Measurements from ENCODE around the gene MRPL19.
"Not testable (repeated sequence)": the region's sequence is repeated elsewhere in the genome, so short reads cannot be mapped to it uniquely, and the experiment has no call there.

MRPL19 gene

DNA sequence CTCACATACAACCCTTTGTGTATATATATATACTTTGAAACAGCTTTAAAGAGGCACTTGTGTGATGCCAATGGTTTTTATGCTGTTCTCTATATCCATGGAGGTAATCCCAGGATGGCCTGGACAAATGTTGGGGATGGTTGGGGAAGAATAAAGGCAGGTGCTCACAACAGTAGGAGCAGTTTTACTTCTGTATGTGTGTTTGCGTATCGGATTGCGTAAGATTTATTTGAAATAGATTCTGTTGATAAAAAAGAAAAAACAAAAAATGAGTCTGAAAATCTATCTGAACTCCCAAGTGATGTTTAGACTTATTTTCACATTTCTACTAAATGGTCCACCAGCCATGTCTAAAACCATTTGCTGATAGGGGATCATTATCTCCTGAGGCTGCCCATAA is 29.3 kb downstream of the MRPL19 start:
- no peak for DNase-seq

DNA sequence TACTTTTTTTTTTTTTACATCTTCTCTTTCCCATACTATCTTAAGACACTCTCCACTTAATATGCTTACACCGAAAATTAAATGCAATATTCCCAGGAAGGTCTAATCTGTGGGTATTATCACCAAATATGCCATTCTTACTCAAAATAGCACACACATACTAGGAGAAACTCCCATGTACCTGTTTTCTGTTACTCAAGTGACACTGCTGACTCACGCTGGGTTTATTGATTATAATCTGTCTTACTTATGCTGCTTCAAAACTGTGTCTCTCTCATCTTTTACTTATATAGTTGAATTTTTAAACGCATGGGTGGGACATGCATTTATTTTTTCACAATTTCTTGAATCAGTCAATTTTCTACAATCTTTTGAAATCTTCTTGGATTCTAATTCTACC is 29.9 kb downstream of the MRPL19 start:
- DNase-seq, result no peak

GRCh38 chr2:75679556-75679955 is 33.0 kb downstream of the MRPL19 start:
- no peak for DNase-seq

DNA sequence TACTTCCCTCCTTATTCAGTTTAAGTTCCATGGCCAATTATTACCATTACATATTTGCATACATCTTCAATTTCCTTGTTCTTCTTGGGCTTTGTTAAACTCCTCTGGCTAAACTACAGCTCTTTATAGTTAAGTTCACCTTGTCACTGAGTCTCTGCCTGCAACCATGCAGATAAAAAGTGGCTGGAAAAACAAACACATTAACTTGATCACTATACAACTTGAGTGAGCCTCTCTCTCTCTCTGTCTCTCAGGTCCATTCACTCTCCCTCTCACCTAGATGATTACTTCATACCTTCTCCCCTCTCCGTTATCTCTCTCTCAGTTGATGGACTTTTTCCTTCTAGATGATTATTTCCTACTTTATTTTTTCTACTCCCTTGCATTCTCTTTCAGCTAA is 33.8 kb downstream of the MRPL19 start:
- DNase-seq, result no peak

GRCh38 chr2:75683430-75683829 is 36.8 kb downstream of the MRPL19 start:
- DNase-seq, result not testable (repeated sequence)

DNA sequence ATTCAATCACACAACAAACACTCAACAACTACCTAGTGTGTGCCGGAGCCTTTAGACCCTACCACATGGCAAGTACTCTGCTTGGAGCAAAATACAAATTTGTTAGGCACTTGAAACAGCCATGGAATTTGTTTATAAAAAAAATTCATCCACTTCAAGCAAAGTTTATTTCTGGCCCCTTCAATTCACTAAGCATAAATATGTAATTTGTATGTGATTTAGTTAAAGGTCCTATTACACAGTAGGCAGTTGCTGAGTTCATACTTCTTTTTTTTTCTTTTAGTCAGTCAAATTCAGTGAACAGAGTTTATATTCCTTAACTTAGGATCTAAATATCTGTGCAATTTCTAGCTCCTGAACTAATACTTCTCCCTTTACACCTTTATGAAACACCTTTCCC is 41.6 kb downstream of the MRPL19 start:
- DNase-seq, result no peak

DNA sequence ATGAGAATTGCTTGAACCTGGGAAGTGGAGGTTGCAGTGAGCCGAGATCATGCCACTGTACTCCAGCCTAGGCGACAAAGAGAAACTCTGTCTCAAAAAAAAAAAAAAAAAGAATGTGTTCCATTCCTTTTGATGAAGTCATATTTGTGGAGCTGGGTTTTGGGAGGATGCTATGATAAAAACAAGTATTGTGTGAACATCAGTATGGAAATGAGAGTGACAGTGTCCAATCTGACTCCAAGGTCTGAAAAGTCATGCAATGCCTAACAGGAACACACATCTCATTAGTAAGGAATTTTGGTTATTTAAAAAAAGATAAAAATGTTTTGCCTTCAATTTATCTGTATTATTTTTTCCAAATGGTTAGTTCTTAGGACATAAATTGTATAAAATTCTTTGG is 52.3 kb downstream of the MRPL19 start:
- DNase-seq, result no peak

DNA sequence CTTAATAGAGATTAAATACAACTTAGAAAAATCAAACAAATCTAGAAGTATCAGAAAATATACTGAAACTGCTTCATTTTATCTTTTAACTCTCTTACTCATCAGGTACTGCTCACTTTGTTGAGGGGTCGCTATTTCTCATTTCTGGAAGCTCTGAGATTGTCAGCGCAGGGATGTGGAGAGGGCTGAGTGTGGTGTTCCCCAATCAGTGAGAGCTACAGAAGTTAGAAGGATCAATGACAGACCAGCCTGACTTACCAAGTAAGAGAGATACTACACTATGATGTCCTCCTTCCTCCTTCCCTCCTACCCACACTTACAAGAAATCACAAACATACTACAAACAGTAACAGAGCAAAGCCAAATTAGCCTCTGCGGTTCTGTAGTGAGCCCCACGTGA is 56.0 kb downstream of the MRPL19 start:
- no peak for DNase-seq

DNA sequence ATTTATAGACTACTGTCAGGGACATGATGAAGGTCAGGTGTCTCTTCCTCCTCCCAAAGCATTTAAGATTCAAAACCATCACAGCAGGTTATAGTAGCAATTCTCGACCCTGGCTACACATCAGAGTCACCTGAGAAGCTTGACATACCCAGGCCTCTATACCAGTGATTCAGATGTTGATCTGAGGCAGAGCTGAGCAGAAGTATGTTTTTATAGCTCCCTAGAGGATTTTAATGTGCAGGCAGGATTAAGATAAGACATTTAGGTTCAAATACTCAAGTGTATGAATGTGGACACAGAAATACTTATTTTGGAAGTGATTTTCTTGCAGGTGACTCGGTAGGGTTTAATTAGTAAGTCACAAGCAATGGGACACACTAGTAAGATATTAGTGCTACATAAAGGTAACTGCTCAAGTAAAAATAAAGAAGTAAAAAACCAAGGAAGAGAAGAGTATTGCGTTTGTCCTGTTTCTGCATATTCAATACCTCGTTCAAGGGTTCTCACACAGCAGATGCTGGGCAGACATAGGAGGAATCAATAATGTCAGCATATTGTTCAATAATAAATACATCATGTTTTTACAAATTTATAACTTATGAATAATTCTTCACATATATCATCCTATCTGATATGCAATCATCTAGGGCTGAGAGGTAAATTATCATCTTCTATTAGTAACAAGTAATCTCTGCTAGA is 57.2 kb downstream of the MRPL19 start:
- no peak for DNase-seq

- no peak for DNase-seq
Observed at GRCh38 chr2:75705921-75706320, 59.3 kb downstream of the MRPL19 start.

DNA sequence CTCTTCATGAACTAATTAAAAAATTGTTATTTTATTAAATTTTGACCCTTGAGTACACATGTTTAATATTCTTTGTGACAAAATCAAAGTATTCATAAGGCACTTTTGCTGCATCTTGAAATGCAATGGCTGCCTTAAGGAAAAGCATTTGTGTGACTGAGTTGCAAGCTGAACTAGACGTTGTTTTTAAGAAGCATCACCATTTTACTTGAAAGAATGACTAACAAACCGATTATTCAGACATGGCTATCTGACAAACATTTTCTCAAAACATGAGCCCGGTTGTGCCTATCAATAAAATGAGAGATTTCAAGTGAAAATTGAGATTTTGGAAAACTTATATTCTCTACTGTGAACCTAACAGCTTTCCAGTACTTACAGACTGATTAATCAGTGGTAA is 61.3 kb downstream of the MRPL19 start:
- DNase-seq, result no peak

DNA sequence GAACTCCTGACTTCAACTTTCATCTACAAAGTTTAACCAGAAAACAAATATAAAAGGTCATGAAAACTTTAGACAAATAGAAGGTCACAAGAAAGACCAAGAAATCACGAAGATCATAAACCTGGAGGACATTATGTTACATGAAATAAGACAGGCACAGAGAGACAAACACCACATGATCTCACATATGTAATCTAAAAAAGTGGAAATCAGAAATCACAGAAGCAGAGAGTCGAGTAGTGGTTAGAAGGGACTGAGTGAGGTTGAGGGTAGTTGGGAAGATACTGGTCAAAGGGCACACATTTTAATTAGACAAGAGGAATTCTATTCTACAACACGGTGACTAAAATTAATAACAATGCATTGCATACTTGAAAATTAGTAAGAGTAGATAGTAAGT is 62.7 kb downstream of the MRPL19 start:
- DNase-seq, result no peak

GRCh38 chr2:75710220-75710576 is 63.6 kb downstream of the MRPL19 start:
- DNase-seq, result no peak

DNA sequence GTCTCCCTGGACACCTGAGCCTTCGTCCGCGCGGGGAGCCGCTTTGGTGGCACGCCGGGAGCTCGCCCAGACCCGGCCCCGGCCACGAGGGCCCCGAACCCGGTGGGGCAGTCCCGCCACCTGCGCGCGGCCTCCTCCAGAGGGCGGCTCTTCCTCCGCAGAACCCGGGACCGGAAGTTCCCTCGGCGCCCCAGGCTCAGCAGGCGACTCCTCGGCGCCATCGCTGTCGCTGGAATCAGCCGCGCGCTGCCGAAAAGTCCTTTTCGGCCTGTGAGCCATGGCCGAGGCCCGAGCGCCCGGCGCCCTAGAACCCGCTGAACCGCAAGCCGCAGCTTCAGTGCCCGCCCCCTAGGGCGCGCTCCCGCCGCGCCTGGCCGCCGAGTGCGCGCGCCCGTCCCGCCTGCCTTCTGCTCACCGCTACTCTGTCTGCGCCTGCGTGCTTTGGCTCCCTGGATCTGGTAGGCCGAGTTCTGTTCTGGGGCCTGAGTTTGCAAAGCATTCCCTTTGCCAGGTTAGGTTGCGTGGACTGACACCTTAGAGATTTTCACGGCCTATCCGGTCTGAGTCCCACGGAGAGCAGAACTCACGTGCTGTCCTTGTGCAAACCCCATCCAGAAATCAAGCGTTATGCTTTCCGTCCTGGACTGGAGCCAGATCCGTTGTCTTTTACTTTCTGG is 64.1 kb downstream of the MRPL19 start, which contains the start of gene GCFC2:
TSS of gene GCFC2 (minus strand) at position 339 of the 677 bp plus-strand sequence. CDS start at position 279, 60 bp downstream.
- DNase-seq, result peak; percentile 81

GRCh38 chr2:75711590-75711989 is 65.0 kb downstream of the MRPL19 start:
- DNase-seq, result not testable (repeated sequence)

- DNase-seq, result no peak
Observed at GRCh38 chr2:75716406-75716805, 69.8 kb downstream of the MRPL19 start.

DNA sequence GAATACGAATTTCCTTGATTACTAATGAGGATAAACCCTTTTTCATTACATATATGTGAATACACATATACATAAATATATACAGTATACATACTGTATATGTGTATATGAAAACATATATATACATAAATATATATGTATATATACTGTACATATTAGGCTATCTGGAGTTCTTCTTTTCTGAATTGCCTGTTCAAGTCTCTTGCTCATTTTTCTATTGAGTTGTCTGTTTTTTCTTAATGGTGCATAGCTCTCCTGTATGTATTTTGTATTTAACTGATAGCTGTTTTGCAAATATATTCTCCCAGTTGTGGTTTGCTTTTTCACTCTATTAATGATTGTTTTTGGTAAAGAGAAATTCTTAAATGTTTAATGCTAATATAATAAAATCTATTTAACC is 73.0 kb downstream of the MRPL19 start:
- no peak for DNase-seq

DNA sequence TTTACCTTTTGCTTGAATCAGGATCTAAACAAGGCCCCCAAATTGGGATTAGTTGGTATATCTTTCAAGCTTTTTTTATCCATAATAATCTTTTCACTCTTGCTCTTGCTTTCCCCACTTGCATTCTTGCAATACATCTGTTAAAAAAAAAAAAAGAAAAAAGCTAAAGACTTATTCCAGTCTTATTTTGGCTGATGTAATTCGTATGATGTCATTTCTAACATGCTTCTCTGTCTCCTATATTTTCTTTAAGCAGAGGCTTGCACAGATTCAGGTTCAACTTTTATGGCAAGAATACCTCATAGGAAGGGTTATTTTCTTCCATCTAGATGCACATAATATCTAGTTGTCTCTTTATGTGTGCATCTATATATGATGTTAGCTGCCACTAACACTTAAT is 73.9 kb downstream of the MRPL19 start:
- DNase-seq, result no peak

GRCh38 chr2:75722687-75723086 is 76.1 kb downstream of the MRPL19 start:
- no peak for DNase-seq

DNA sequence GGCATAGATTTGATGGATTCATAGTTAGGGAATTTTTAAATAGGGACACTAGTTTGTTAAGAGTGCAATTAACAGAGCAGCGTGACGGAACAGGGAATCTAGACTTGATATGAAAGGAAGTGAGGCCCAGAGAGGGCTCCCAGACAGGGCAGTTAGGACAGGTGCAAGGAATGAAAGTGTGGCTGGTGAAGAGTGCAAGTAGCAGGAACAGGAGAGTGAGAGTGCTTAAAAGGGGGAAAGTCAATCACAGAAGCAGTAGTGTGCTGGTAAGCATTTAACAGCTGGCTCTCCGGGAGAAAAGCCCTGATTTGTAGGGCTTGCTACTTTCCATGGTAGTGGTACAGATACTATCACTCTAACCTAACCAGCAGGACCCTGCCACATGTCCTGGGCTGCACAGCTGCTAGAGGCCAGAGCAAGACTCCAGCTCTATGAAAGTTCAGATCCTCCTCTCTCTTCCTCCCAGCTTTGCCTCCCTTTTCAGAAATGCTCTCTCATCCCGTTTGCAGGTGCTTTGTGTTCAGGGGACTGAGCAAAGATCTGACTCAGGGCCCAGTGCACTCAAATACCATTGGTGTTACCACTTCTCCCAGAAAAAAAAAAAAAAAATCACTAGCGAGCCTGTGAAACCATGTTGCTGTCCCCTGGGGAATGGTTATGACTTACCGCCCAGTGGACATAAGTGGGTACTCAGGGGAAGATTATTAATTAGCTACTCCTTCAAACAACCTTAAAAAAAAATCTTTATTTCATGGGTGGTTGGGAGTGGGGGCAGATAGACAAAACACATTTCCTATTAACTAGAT is 82.2 kb downstream of the MRPL19 start:
- DNase-seq, result no peak

DNA sequence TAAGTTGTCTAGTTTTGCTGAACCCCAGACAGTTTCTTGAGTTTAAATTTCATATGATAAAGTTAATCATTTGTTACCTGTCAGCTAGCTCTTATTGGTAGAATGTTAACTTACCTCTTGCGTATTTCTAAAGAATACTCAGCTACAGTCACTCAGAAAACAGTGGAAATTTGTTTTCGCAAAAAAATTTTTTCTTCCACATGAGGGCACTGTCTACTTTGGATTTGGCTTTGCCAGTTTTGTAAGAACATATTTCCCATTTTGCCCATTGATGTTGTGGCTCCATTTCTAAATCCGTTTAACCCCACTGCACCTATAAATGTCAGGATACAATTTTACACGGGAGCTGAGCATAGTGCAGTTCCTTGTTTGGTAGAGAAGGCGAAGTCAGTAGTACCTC is 83.3 kb downstream of the MRPL19 start:
- no peak for DNase-seq

- DNase-seq, result no peak
Observed at GRCh38 chr2:75736276-75736675, 89.7 kb downstream of the MRPL19 start.

DNA sequence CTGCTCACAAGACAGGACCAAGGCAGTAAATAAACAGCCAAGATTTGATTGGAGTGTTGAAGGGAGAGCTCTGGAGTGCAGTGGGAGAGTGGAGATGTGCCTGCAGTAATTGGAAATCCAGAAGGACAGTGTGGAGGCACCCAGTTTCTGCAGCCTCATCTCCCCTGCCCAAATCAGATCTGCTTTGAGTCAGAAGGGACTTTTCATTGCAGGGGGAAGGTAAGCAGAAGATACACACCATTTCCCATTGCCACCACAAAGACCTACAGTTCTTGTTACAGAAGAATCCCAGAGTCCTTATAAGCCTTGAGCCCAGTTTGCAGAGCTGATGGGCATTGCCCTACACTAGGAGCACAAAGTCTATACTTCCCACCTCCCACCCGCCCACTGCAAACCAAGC is 91.4 kb downstream of the MRPL19 start:
- no peak for DNase-seq

All from stimulated activated CD4-positive, alpha-beta T cell treated with anti-CD3 and anti-CD28 coated beads, Interleukin-12 subunit alpha, Interleukin-12 subunit beta, amount 100 ng/mL, for 4 hours (primary cell).